ENCODE data around the gene MRPL45.

Gene MRPL45

DNA sequence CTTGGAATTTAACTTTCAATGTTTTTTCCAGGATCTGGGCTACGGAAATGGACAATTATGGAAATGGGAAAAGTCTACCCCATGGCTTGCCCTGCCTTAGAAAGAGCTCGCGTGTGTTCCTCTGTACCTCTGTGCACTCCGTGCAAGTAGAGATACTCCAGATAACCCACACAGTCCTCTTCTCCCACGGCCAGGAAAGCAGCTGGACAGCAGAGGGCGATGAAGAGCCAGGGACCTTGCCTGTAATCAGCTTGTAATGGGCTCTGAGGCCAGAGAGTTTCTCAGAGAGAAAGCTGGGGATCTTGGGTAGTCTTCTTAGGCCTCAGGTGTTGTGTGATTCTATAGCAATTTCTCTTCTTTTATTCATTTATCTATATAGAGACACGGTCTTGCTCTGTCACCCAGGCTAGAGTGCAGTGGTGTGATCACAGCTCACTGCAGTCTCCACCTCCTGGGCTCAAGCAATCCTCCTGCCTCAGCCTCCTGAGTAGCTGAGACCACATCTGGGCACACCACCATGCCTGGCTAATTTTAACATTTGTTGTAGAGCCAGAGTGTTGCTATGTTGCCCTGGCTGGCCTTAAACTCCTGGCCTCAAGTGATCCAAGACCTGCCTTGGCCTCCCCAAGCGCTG is 52.2 kb downstream of the MRPL45 start:
- peak; percentile 57 to 60 for DNase-seq (ENCODE audit: low read depth in 2 of 2)

DNA sequence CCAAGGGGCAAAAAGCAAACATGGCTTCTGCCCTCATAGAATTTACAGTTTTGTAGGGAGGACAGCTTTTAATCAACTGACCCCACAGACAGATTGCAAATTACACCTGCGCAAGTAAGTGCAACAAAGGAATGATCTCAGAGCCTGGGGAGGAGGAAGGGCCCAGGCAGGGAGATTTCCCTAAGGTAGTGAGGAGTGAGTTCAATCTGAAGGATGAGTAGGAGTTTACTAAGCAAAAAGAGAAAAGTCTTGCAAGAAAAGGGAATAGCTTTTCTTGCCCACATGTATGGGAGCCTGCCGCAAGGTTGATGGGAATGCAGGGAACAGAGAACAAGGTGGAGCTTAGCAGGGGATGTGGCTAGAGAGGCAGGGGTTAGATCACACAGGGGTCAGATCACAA is 53.1 kb downstream of the MRPL45 start:
- no peak for DNase-seq (ENCODE audit: low read depth in 2 of 2)

DNA sequence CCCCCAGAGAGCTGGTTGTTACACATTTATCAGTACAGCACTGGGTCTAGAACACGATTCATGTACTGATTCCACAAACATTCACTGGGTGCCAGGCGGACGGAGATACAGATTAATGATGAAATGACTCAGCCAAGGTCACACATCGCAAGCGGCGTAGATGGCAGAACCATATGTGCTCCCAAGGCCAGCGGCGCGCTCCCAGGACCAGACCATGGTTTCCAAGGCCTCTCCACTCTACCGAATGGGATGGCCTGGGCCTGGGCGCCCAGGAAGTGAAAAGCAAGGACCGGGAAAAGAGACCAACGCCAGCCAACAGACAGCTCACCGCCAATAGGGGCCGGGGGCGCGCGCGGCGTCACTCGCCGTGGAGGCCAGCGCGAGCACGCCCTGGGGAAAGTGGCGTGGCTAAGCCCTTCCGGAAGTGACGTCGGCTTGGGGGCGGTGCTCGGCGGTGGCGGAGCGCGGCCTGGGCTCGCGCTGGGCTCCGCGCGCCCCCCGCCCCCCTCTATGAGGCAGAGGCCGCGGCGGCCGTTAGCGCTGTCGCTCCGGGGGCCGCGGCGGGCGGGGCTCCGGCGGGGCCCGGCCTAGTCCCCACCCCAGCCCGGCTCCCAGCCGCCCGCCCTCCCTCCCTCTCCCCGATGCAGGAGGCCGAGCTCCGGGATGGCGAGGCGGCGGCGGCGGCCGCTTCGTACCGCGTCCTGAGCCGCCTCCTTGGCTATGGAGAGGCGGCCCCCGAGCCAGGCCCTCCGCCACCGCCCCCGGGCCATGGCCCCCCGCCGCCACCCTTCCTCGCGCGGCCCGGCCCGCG is 54.6 kb downstream of the MRPL45 start, which contains the start of gene SOCS7:
Gene SOCS7, plus strand, starts transcription at position 433 of the 811 bp plus-strand sequence. Its CDS starts 209 bp downstream, at position 642.
- peak; percentile 82 to 85 for DNase-seq (ENCODE audit: low read depth in 2 of 2)

DNA sequence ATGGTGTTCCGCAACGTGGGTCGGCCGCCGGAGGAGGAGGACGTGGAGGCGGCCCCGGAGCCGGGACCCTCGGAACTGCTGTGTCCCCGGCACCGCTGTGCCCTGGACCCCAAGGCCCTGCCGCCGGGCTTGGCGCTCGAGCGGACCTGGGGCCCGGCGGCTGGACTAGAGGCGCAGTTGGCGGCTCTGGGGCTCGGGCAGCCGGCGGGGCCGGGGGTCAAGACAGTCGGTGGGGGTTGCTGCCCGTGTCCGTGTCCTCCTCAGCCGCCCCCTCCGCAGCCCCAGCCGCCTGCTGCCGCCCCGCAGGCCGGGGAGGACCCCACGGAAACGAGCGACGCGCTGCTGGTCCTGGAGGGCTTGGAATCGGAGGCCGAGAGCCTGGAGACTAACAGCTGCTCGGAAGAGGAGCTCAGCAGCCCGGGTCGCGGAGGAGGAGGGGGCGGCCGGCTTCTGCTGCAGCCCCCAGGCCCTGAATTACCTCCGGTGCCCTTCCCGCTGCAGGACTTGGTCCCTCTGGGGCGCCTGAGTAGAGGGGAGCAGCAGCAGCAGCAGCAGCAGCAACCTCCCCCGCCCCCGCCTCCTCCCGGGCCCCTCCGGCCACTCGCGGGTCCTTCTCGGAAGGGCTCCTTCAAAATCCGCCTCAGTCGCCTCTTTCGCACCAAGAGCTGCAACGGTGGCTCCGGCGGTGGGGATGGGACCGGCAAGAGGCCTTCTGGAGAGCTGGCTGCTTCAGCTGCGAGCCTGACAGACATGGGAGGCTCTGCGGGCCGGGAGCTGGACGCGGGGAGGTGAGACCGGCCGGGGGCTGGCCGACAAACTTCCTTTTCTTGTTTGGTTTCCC is 55.5 kb downstream of the MRPL45 start:
- no peak for DNase-seq (ENCODE audit: low read depth in 2 of 2)

DNA sequence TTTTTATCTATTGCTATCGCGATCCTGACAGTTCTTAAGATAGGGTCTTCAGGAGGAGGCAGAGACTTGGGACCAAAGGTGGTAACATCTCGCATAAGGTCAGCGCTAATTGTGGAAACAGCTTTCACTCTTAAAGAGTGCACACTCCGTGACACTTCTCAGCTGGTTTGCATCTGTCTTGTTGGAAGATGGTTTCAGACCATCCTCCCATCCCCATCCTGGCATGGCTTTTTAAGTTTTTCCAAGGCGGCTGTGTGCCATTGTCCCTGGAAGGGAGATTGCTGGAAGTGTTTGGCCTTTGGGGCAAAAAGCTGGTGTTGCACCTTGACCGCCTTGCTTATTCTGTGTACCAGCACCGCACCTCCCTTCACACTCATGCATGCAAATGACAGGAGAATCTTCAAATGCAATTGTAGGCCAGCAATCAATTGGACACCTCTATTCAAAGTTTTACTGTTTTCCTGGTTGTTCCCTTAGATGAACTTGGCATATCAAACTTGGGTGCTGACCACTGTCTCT is 56.2 kb downstream of the MRPL45 start:
- DNase-seq (ENCODE audit: low read depth in 2 of 2): no peak

DNA sequence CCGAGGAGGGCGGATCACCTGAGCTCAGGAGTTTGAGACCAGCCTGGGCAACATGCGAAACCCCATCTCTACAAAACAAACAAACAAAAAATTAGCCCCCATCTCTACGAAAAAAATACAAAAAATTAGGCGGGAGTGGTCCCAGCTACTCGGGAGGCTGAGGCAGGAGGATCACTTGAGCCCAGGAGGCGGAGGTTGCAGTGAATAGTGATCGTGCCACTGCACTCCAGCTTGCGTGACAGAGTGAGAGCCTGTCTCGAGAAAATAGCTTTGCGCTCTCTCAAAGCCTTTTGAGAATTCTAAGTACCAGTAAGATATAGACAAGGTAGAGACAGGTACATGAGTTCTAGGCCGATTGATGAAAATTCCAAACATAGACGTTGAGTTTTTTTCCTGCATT is 56.7 kb downstream of the MRPL45 start:
- no peak for DNase-seq (ENCODE audit: low read depth in 2 of 2)

DNA sequence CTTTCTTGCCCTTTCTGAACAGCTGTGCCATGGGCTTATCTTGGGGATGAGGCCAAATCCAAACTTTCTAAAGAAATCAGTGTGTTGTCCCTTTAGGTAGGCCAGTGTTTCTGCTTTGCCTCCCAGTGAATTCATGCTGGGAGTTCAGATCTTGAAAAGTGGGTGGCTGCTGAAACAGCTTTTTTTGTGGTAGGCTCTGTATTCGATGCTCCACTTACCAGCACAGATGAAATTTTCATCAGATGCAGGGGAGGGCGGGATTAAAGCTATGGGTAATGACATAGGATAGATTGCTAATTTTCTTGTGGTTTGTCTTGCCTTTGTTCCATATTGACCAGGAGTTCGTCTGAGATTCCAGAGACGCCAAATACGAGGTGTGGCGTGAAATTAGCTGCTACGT is 57.5 kb downstream of the MRPL45 start:
- no peak for DNase-seq (ENCODE audit: low read depth in 2 of 2)

DNA sequence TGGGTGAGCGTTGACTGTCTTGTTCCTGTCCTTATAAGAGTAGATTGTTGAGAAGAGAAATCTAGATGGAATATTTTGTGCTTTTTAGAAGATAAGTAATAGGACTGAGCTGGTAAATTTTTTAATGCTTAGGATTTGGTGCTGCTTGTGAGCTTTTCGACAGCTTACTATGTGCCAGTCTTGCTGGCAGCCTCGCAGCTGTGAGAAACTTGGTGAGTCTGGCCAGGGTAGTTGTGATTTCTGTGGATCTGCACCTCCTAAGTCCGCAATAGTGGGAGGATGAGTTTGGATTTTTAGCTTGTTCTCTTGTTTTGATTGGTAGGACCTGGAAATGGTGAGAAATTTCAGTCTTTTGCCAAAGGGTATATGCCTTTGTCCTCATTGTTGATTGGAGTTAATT is 58.3 kb downstream of the MRPL45 start:
- DNase-seq (ENCODE audit: low read depth in 2 of 2): no peak

DNA sequence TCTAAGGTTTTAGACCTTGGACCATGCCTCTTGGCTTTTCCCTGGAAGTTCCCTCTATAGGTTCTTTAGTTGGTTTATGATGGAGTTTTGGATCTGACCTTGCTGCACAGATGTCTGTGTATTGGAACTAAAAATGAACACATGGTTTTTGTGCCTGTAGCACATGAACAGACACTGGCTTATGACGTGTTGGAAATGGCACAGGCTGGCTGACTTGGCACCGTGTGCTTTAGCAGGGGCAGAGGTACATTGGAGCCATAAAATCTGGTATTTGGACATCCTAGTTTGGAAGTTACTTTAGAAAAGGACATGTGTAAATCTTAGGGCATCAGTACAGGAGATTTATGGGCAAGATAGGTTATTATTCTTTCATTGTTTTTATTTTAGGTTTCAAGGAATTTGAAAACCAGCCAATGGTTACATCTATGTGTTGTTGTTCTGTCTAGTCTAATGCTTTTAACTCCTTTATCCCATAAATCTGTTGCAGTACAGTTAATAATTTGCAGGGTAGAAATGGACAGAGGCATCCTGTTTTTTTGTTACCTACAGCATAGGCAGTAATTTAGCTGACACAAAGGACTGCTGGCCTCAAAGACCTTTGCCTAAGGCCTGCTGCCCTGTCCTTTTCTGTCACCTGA is 60.6 kb downstream of the MRPL45 start:
- no peak for DNase-seq (ENCODE audit: low read depth in 2 of 2)

DNA sequence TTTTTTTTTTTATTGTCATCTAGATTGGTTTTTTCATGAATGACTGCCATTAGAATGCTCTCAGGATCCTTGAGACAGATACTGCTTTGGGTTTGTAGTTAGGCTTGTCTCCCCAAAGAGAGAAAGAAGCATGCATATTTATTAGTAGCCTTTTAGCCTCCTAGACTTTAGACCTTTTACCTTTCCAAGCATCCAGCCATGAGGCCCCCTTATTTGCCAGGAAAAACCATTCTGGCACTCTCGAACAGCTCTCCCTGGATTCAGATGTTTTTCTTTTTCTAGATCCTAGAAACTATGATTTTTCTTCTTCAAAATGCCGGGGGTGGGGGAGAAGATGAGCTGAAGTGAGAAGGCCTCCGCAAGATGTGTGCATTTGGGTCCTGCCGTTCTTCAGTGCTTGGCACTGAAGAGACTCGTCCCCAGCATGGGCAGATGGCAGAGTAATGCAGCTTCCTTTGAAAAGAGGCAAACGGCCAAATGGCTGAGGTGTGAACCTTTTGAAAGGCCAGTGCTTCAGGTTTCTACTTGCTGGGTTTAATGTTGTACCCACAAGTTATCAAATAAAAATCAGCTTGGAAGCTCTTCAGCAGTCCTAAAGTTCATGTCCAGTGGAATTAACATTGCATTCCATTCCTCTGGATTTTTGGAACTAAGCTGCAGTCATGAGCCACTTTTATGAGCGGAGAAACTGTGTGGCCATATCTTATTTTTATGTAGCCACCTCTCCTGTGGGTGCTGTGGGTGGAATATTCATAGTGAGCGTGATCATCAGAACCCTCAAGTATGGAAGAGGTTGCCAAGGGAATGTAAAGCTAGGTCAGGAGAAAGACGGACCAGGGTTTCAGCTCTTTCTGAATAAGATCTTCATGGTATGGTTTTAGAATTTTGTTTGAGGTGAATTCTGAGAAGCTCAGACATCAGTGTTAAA is 61.9 kb downstream of the MRPL45 start:
- no peak for DNase-seq (ENCODE audit: low read depth in 2 of 2)

DNA sequence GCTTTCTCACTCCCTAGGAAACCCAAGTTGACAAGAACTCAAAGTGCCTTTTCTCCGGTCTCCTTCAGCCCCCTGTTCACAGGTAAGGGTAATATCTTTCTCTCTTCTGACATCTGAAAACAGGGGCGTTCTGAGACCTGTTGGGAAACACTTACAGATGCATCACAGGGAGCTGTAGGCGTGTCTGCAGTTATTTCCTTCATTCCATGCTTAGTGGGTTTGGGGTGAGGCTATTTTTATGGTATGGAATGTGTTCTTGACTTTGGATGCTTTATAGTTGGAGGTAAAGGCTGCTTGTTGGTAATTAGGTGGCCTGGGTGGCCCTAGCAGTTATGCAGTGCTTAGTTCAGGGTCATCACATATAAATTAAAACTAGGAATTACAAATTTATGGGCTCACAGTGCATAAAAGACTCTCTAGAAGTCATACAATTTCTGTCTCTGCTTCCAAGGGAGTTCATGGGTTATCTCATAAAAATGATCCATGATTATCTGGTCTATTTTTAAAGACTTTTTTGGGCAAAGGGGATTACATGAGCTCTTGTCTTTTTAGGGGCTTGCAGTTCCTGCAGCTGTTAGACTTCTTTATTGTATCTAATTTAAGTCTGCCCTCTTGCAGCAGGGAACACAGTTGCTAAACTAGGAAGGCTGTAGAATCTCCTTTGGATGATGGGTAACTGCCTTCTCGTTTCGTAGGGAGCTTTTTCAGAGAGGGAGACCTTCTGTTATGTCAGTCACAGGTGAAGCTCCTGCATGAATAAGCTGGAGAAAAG is 64.9 kb downstream of the MRPL45 start:
- peak; percentile 20 to 24 for DNase-seq (ENCODE audit: low read depth in 2 of 2)

DNA sequence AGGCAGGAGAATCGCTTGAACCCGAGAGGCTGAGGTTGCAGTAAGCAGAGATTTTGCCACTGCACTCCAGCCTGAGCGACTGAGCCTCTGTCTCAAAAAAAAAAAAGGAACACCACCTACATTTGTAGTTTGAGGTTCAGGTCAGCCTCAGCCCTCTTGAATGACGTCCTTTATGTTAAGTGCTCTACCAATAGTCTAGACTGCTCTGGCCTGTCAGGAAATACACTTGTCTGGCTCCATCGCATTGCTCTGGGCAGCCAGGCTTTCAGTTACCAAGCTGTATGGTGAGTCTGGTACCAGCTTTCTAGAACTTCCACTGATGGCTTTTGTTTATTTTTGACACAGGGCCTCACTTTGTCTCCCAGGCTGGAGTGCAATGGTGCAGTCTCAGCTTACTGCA is 66.0 kb downstream of the MRPL45 start:
- no peak for DNase-seq (ENCODE audit: low read depth in 2 of 2)

DNA sequence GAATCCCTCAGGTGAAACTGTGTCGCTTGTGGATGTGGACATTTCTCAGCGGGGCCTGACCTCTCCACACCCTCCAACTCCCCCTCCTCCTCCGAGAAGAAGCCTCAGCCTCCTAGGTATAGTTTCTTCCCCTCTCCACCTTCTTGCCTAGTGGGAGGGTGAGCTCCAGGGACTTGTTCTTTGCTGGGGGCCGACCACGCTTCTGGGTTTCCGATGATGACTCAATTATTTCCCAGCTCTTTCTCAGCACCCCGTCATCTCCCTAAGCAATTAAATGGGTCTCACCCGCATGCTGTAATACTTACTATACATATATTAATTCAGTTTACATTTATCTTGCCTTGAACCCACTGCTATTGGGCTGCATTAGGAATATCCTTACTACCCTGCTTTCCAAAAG is 67.8 kb downstream of the MRPL45 start:
- DNase-seq (ENCODE audit: low read depth in 2 of 2): no peak

DNA sequence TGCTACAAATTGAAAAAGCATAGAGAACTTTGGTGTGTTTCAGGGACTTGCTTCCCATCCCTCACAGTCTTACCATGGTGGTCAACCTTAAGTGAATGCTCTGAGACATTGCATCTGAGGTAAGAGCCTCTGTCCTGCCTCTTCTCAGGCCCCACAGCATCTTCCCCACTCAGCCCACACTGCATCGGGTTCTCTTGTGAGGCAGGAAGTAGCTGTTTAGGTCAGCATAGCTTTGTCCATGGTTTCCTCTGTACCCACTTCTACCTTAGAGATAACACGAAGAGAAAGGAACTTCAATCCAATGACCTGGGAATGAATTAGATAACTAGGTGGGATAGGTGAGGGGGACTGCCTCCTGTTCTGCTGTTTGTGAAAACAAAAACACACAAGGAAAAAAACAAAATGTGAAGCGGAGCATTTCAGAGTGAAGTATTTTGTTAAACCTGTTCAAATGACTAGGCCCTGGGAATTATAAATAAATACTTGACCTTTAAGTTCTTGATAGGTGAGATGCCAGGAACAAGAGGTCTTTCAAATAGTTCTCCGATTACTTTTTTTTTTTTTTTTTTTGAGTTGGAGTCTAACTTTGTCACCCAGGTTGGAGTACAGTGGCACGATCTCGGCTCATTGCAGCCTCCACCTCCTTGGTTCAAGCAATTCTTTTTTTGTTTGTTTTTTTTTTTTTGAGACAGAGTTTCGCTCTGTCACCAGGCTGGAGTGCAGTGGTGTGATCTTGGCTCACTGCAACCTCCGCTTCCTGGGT is 72.3 kb downstream of the MRPL45 start:
- no peak for DNase-seq (ENCODE audit: low read depth in 2 of 2)

Data from fibroblast of skin of left quadriceps (primary cell).